HG03558 (cell line): ENCODE results near the gene TNFRSF25.

ENCODE experiments used
- ATAC-seq: cut with Tn5 transposase; IDR thresholded peaks from one replicate; pipeline ENCODE4 v1.9.1; 2021; ENCODE audit warnings: moderate number of reproducible peaks; ENCODE audit not compliant: unreplicated experiment; ENCODE audit errors: extremely low read depth

The TNFRSF25 gene

GRCh38 chr1:6423321-6423999, 42.5 kb downstream of the TNFRSF25 start:
- ATAC-seq, result no peak

GRCh38 chr1:6421266-6421665, 44.7 kb downstream of the TNFRSF25 start:
- no peak for ATAC-seq

- no peak for ATAC-seq
These were observed 45.4 kb downstream of the TNFRSF25 start for GRCh38 chr1:6420454-6421042.

GRCh38 chr1:6419804-6420453, 46.0 kb downstream of the TNFRSF25 start, which contains the start of gene HES2:
Gene HES2, minus strand, starts transcription at chr1:6419919. Its CDS starts 99 bp downstream, at chr1:6419820.
- ATAC-seq, result no peak

- ATAC-seq, result no peak
These were observed 46.6 kb downstream of the TNFRSF25 start for GRCh38 chr1:6419397-6419803.

- ATAC-seq, result no peak
These were observed 47.1 kb downstream of the TNFRSF25 start for GRCh38 chr1:6418668-6419396.

GRCh38 chr1:6417961-6418667, 47.9 kb downstream of the TNFRSF25 start:
- no peak for ATAC-seq

- ATAC-seq, result no peak
These were observed 49.1 kb downstream of the TNFRSF25 start for GRCh38 chr1:6416906-6417305.

GRCh38 chr1:6416295-6416656, 49.7 kb downstream of the TNFRSF25 start:
- no peak for ATAC-seq

- no peak for ATAC-seq
These were observed 50.9 kb downstream of the TNFRSF25 start for GRCh38 chr1:6414881-6415626.

GRCh38 chr1:6414443-6414844, 51.5 kb downstream of the TNFRSF25 start:
- no peak for ATAC-seq

GRCh38 chr1:6412896-6413295, 53.1 kb downstream of the TNFRSF25 start:
- ATAC-seq, result no peak
